ENCODE results near the gene CITED4.
A peak's percentile ranks its signal among the peaks of the same experiment; 100 is the strongest.

Gene CITED4

GRCh38 chr1:40853113-40853884 is 8.9 kb downstream of the CITED4 start:
- DNase-seq (ENCODE audit: low spot score): no peak

- DNase-seq (ENCODE audit: low spot score): no peak
Measured at GRCh38 chr1:40851643-40852042, 10.5 kb downstream of the CITED4 start.

DNA sequence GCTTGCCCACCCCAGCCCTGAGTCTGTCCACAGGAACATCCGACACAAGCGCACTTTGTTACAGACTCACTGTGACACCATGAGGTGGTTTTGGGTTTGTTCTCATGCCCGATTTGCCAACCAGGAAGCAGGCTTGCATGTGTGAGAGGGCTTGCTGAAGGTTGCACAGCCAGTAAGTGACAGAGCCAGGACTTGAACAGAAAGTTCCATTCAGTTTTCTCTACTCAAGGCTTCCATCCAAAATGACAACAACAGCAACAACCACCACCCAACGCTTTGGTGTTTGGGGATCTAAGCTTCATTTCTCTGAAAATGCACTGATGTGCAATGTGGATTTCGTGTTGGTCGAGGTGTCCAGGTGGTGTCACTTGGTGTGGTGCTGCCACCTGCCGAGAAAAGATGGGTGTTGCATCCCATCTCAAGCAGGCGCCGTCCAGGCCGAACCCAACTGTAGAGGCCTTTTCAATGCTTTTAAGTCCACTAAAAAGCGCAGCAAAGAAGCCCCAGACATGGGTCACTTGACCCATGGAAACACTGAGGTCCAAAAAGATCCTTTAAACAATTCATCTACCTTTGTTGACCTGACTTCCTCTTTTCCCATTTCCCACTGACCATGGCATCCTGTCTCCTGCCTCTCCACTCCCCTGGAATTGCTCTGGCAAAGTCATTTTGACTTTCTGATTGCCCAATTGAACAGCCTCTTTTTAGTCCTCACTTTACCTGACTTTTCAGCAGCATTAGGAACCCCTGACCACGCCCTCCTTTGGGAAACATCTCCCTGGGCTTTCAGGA is 12.2 kb downstream of the CITED4 start:
- peak; percentile 78 for DNase-seq (ENCODE audit: low spot score)

DNA sequence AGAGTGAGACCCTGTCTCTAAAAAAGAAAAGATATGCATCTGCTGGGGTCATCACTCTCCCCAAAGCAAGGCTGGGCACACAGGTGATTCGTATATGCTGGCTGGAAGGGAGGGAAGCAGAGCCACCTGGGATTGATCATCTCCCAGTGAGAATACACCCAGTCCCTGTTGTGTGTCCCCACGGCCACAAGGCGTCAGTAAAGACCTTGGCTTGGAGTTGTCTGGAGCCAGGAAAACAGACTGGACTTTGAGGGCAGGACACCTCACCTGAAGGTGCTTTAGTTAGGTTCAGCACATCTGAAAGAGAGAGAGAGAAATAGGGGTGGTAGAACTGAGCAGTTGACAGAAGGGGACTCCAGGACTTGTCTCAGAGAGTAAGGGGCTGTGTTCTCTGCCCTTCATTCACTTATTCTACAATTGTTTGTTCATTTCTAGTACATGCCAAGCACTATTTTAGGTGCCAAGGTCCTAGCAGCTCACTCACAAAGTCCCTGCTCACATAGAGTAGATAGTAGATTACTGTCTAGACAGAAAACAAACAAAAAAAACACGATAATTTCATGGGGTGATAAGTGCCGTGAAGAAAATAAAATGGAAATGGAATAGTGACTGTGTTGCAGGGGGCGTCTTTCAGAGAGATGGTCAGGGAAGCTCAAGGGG is 13.5 kb downstream of the CITED4 start:
- peak; percentile 36 for DNase-seq (ENCODE audit: low spot score)

DNA sequence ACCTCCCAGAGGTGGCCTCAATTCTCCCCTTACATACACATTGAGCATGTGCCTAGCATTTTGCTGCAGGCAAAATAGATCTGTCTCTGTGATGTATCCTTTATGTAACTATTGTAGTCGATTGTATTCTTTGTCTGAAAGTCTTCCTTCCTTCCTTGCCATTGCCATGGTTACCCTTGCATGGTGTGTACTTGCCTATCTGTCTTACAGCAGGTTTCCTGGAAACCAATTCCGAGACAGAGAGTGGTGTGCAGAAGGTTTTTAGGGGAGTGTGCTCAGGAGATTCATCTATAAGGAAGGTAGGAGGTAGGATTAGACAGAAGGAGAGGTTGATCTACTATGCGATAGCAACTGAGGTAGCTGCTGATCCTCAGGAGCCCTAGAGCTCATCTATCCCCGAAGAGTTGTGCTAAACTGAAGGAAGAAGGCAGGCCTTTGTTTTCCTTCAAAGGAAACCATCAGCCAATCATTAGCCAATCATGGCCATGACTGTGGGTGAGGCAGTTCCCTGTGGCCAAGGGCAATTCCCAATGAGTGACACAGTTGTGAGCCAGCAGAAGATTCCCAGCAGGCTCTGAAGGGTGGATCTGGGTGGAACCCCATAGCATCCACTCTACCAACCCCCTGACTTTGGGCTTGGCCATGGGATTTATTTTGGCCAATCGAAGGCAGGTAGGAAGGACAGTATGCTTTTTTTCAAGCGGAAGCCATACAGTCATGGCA is 15.0 kb downstream of the CITED4 start:
- no peak for DNase-seq (ENCODE audit: low spot score)

- no peak for DNase-seq (ENCODE audit: low spot score)
Measured at GRCh38 chr1:40845895-40846294, 16.3 kb downstream of the CITED4 start.

- no peak for DNase-seq (ENCODE audit: low spot score)
Measured at GRCh38 chr1:40844887-40845878, 17.0 kb downstream of the CITED4 start.

GRCh38 chr1:40844079-40844478 is 18.1 kb downstream of the CITED4 start:
- DNase-seq (ENCODE audit: low spot score): no peak

DNA sequence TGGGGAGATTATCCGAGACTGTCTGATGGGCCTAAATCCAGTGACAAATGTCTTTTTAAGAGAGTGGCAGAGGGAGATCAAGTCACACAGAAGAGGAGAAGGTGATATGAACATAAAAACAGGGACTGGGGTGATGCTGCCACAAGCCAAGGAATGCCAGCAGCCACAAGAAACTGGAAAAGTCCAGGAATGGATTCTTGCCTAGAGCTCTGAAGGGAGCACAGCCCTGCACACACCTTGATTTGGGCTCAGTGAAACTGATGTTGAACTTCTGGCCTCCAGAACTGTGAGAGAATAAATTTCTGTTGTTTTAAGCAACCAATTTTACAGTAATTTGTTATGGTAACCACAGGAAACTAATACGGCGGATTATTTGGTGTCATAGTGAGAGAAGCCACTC is 19.5 kb downstream of the CITED4 start:
- DNase-seq (ENCODE audit: low spot score): no peak

GRCh38 chr1:40842207-40842606 is 20.0 kb downstream of the CITED4 start:
- DNase-seq (ENCODE audit: low spot score): no peak

GRCh38 chr1:40841602-40842001 is 20.6 kb downstream of the CITED4 start:
- no peak for DNase-seq (ENCODE audit: low spot score)

DNA sequence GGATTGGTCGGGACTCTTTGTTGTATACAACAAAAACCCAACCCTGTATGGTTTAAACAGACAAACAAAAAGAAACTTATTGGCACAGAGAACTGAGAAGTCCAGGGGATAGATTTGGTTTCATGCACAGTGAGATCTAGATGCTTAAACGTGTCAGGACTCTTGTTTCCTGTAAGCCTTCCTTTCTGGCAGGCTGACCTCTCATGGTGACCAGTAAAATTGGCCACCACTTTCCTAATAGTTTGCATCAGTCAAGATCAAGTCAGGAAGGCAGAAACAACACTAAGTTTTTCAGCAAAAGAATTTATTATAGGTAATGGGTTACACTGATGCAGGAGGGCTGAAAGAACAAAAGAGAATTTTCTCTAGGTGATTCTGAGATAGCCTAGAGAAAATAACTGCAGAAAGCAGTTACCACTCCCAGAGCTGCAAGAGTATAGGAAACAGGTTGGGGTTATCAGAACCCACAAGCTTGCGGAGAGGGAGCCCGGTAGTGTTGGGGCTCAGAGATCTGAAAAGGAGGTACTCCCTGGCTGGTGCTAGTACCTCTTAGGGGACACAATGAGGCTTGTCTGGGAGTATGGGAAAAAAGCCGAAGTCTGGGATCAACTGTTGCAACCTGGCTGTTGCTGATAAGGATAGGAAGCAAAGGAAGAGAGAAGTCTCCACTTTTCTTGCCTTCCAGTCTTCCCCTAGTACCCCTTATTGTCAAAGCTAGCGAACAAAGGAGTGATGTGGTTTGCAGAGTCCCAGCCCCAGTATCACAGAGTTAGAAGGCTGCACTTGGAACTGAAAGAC is 21.4 kb downstream of the CITED4 start:
- DNase-seq (ENCODE audit: low spot score): no peak

- no peak for DNase-seq (ENCODE audit: low spot score)
Measured at GRCh38 chr1:40839943-40840335, 22.2 kb downstream of the CITED4 start.

DNA sequence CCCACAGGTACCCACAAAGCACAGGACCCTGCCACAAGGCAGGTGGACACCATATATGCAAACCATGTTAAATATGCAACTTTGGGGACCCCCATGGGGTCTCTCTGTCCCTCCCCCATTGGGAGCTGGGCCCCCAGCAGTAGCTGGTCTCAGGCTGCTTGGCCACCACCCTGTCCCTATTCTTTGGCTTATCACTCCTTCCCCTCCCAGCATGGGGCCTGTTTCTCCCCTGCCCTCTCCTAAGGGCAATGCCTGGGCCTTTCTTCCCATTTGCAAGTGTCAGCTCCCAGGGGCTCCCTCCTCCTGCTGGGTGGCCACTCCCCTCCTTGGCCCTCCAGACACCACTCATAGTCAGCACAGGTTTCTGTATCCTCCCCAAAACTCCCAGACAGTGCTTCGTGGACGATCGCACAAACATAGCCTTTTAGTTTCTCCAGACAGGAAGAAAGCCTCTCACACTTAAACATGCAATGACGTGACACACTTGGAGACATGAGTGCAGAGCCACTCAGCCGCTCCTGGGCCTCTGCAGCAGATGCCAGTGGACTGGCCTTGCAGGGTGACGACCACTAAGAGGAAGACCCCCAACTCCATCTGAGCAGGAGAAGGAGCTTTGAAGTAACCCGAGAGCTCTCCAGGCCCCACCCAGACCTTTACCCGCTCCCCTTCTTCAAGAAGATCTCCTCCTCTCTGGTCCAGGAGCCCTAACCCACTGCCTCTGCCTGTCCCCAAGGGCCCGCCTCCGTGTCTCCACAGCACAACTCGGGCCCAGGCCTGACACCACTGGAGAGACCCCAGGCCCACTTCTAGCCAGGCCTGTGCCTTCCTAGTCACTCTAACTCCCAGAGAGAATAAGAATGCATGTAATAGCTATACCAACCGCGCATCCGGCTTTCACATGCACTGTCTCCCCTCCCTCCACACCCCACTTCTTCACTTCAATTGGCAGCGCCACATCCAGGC is 22.9 kb downstream of the CITED4 start:
- no peak for DNase-seq (ENCODE audit: low spot score)

DNA sequence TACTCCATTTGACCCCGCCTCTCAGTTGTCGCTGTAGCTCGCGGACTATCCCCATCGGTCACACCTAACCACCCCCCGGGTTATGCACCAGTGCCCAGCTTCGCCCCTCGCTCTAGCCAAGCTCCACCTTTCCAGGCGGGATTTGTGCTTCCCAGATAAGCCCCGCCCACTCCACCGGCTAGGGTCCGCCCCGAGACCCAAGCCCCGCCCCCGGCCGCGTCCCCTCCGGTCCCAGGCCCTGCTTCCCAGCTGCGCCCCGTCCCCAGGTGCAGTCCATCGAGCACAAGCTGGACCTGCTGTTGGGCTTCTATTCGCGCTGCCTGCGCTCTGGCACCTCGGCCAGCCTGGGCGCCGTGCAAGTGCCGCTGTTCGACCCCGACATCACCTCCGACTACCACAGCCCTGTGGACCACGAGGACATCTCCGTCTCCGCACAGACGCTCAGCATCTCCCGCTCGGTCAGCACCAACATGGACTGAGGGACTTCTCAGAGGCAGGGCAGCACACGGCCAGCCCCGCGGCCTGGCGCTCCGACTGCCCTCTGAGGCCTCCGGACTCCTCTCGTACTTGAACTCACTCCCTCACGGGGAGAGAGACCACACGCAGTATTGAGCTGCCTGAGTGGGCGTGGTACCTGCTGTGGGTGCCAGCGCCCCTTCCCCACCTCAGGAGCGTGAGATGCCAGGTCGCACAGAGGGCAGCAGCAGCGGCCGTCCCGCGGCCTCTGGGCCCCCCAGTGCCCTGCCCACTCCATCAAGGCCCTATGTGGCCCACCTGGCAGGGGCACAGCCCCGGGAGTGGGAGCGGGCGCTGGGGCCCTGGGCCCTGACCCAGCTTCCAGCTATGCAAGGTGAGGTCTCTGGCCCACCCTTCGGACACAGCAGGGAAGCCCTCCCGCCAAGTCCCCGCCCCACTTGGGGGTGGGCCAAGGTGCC is 23.9 kb downstream of the CITED4 start:
- no peak for DNase-seq (ENCODE audit: low spot score)

GRCh38 chr1:40837601-40838000 is 24.6 kb downstream of the CITED4 start:
- no peak for DNase-seq (ENCODE audit: low spot score)

- no peak for DNase-seq (ENCODE audit: low spot score)
Measured at GRCh38 chr1:40836283-40836682, 25.9 kb downstream of the CITED4 start.
